ENCODE results near the gene FRZB.

- TF ChIP-seq POLR2A (IDR thresholded peaks at IDR 0.05) (no peak), CTCF (IDR thresholded peaks at IDR 0.05 in 8 of 11, conservative IDR thresholded peaks at IDR 0.05 in 3 of 11) (no peak)
Measured at GRCh38 chr2:182810087-182810486, 56.4 kb downstream of the FRZB start.

Data from spleen (tissue), 7 donors.